NCI-H446 treated with DMSO at 0.1 percent for 48 hours (cell line): ENCODE data around the gene FBN1.

Experiments used
- DNase-seq: peaks from one replicate; lab custom pipeline; 2025; lab: John Stamatoyannopoulos, UW

Gene FBN1

GRCh38 chr15:48652510-48653076 lies 7.1 kb upstream of the FBN1 start:
- DNase-seq, result no peak

GRCh38 chr15:48650931-48651330 lies 5.4 kb upstream of the FBN1 start:
- no peak for DNase-seq

- DNase-seq, result no peak
These were observed 2.5 kb upstream of the FBN1 start for GRCh38 chr15:48647962-48648361.

GRCh38 chr15:48646331-48646730 lies 822 bp upstream of the FBN1 start:
- no peak for DNase-seq

GRCh38 chr15:48644827-48645557 lies 517 bp downstream of the FBN1 start:
- no peak for DNase-seq

- no peak for DNase-seq
These were observed 1.1 kb downstream of the FBN1 start for GRCh38 chr15:48644467-48644826.

- DNase-seq, result no peak
These were observed 1.6 kb downstream of the FBN1 start for GRCh38 chr15:48643776-48644466.

- no peak for DNase-seq
These were observed 2.3 kb downstream of the FBN1 start for GRCh38 chr15:48643206-48643605.

- no peak for DNase-seq
These were observed 2.7 kb downstream of the FBN1 start for GRCh38 chr15:48642795-48643194.

- no peak for DNase-seq
These were observed 4.1 kb downstream of the FBN1 start for GRCh38 chr15:48641416-48641815.

GRCh38 chr15:48638963-48639362 lies 6.5 kb downstream of the FBN1 start:
- DNase-seq, result no peak

GRCh38 chr15:48637639-48638038 lies 7.9 kb downstream of the FBN1 start:
- DNase-seq, result no peak

- no peak for DNase-seq
These were observed 9.0 kb downstream of the FBN1 start for GRCh38 chr15:48636511-48636910.

GRCh38 chr15:48634893-48635292 lies 10.6 kb downstream of the FBN1 start:
- no peak for DNase-seq

- no peak for DNase-seq
These were observed 11.4 kb downstream of the FBN1 start for GRCh38 chr15:48634096-48634495.

- no peak for DNase-seq
These were observed 12.9 kb downstream of the FBN1 start for GRCh38 chr15:48632651-48633050.

- DNase-seq, result no peak
These were observed 14.2 kb downstream of the FBN1 start for GRCh38 chr15:48631176-48631770.

GRCh38 chr15:48630245-48630644 lies 15.3 kb downstream of the FBN1 start:
- DNase-seq, result no peak

GRCh38 chr15:48628832-48629231 lies 16.7 kb downstream of the FBN1 start:
- no peak for DNase-seq

- DNase-seq, result no peak
These were observed 18.1 kb downstream of the FBN1 start for GRCh38 chr15:48627260-48627940.

- no peak for DNase-seq
These were observed 20.4 kb downstream of the FBN1 start for GRCh38 chr15:48625126-48625525.

GRCh38 chr15:48624700-48625099 lies 20.8 kb downstream of the FBN1 start:
- DNase-seq, result no peak

- no peak for DNase-seq
These were observed 22.1 kb downstream of the FBN1 start for GRCh38 chr15:48623456-48623855.
